Coronary artery (tissue), 2 donors: ENCODE measurements around the gene KCNQ1.

Experiments used
- DNase-seq: peaks from one replicate; pipeline ENCODE4 v3.0.0-alpha.2; 2017; ENCODE audit warnings: low spot score
- H3K27ac ChIP-seq, 2 donors: fragments of 200-600 bp; sonication (generic); one replicate each; pipeline ENCODE4 v1.5.1; 2016 to 2019
- H3K4me3 ChIP-seq: fragments of 200-600 bp; sonication (generic); 2 replicates; pipeline ENCODE4 v1.5.1; 2016; ENCODE audit warnings: mild to moderate bottlenecking, moderate library complexity
- TF ChIP-seq, protein P1 (sequence below): fragments of 200-600 bp; sonication (generic); IDR thresholded peaks from one replicate; pipeline ENCODE4 v1.5.1; 2019; ENCODE audit warnings: antibody characterized with exemption

Gene KCNQ1

GRCh38 chr11:2833051-2833715, 388.4 kb downstream of the KCNQ1 start:
- TF ChIP-seq, protein P1, sequence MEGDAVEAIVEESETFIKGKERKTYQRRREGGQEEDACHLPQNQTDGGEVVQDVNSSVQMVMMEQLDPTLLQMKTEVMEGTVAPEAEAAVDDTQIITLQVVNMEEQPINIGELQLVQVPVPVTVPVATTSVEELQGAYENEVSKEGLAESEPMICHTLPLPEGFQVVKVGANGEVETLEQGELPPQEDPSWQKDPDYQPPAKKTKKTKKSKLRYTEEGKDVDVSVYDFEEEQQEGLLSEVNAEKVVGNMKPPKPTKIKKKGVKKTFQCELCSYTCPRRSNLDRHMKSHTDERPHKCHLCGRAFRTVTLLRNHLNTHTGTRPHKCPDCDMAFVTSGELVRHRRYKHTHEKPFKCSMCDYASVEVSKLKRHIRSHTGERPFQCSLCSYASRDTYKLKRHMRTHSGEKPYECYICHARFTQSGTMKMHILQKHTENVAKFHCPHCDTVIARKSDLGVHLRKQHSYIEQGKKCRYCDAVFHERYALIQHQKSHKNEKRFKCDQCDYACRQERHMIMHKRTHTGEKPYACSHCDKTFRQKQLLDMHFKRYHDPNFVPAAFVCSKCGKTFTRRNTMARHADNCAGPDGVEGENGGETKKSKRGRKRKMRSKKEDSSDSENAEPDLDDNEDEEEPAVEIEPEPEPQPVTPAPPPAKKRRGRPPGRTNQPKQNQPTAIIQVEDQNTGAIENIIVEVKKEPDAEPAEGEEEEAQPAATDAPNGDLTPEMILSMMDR, result no peak
- Histone ChIP-seq H3K4me3 (no peak overlapping the region), H3K27ac (no peak overlapping the region)
- DNase-seq, result no peak

GRCh38 chr11:2833716-2834502, 389.1 kb downstream of the KCNQ1 start:
- no peak for DNase-seq

DNA sequence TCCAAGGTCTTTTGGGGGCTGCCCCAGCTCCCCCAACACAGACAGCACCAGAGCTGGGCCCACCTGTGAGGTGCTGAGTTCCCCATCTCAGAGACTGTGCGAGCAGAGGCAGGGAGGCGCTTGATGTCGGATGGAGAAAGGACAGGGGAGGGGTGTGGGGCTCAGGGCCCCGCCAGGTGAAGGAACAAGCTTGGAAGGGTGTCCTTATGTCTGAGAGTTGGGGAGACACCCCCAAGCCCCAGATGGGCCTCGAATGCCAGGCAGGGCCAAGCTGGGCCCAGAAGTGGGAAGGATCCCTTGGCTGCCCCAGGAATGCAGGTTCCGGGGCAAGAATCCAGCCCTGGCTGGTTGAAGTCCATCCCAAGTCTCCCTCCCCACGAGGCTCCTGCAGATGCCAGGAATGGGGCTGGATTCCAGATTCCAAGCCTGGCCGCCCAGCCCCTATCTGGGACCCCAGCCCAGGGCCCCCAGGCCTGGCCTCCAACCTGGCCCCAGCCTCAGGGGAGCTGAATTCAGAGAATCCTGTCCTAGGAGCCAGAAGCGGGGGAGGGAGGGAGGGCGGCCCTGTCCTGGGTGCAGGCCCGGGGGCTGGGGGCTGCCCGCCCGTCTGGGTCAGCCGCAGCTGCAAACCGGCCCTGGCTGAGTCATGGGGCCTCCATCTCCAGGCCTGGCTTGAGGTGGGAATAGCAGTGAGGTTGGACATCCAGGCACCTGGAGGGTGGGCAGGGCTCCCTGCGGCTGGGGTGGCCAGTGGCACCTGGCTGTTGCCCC, 389.9 kb downstream of the KCNQ1 start:
- DNase-seq, result no peak
- no peak overlapping the region for H3K27ac ChIP-seq

More at GRCh38 chr11:2833716-2834502, 389.1 kb downstream of the KCNQ1 start:
- Histone ChIP-seq H3K4me3 (no peak overlapping the region), H3K27ac (no peak overlapping the region)
- TF ChIP-seq, protein P1, result no peak

DNA sequence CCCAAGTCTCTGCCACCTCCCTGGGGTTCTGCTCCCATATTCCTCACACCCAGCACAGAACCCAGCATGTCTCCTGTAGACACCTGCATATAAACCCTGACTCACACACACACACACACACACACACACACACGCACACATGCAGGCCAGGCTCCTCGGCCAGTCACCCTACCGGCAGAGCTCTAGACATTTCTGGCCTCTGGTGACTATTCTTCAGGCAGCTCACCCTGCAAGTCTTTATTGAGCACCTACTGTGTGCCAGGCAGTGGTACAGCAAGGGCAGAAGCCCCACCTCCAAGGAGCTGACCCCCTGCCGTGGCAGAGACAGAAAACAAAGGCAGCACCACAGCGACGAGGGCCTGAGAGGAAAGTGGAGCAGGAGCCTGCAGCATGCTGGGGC, 390.5 kb downstream of the KCNQ1 start:
- no peak for DNase-seq

More for the DNA sequence above, 389.9 kb downstream of the KCNQ1 start:
- no peak overlapping the region for H3K4me3 ChIP-seq
- TF ChIP-seq, protein P1, result no peak

GRCh38 chr11:2835751-2836150, 390.9 kb downstream of the KCNQ1 start:
- Histone ChIP-seq H3K4me3 (no peak overlapping the region), H3K27ac (no peak overlapping the region)
- DNase-seq, result no peak
- TF ChIP-seq, protein P1, result no peak

More for the DNA sequence above, 390.5 kb downstream of the KCNQ1 start:
- TF ChIP-seq, protein P1, result no peak
- H3K4me3 ChIP-seq, result no peak overlapping the region
- no peak overlapping the region for H3K27ac ChIP-seq

DNA sequence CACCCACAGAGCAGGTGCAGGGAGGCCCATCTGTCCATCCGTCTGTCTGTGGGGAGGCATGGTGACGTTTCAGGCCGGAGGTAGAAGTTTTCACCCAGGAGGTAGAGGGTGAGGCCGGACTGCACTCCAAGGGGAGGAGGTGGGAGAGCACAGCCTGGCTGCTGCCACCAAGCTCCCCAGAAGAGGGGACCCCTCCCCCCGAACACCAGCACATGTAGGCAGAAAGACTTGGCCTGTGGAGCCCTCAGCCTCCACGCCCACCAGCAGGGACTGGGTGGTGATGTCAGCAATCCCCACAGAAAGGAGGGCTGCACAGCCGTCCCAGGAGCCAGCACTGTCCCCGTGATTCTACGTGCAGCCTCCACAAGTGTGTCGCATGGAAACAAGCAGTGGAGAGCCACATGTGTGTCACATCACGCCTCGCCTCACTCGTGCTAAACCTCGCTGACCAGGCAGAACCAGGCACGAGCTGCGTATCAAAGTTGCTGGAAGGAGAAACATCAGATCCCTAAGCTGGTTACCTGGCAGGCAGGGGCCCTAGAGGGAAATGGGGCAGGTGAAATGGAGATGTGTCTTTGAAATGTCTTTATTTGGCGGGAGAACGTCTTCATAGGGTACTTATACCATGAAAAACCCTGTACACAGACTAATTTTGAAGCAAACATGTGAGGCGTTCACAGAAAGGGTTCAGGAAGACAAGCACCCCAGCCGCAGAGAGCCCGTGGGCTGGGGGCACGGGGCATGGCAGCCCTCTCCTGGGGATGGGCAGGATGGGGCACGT, 391.7 kb downstream of the KCNQ1 start:
- DNase-seq, result no peak
- H3K27ac ChIP-seq, result no peak overlapping the region
- TF ChIP-seq, protein P1, result no peak
- H3K4me3 ChIP-seq, result no peak overlapping the region
